Mucosa of rectum (tissue), 2 donors: ENCODE measurements around the gene GLOD5.
"Not testable (repeated sequence)": the region's sequence is repeated elsewhere in the genome, so short reads cannot be mapped to it uniquely, and the experiment has no call there.

ENCODE experiments used
- H3K27ac ChIP-seq, 2 donors: one replicate each; pipeline ENCODE4 v1.7.0; 2013; ENCODE audit warnings: inconsistent platforms in 2 of 2, low read depth in 2 of 2, low read length in 2 of 2
- H3K27me3 ChIP-seq, 2 donors: one replicate each; pipeline ENCODE4 v1.7.0; 2013; ENCODE audit warnings: low read length in 2 of 2; ENCODE audit not compliant: control insufficient read depth in 2 of 2, insufficient read depth in 2 of 2
- H3K36me3 ChIP-seq, 2 donors: one replicate each; pipeline ENCODE4 v1.7.0; 2013; ENCODE audit warnings: low read length in 2 of 2; ENCODE audit not compliant: control insufficient read depth in 2 of 2, insufficient read depth in 2 of 2
- H3K4me1 ChIP-seq, 2 donors: one replicate each; pipeline ENCODE4 v1.7.0; 2013; ENCODE audit warnings: low read length in 2 of 2, mild to moderate bottlenecking in 1 of 2; ENCODE audit not compliant: control insufficient read depth in 2 of 2, insufficient read depth in 2 of 2
- H3K4me3 ChIP-seq, 2 donors: one replicate each; pipeline ENCODE4 v1.7.0; 2013; ENCODE audit warnings: low read length in 2 of 2
- H3K9ac ChIP-seq, 2 donors: one replicate each; pipeline ENCODE4 v1.7.0; 2013; ENCODE audit warnings: low read length in 2 of 2, low read depth in 1 of 2, mild to moderate bottlenecking in 1 of 2
- H3K9me3 ChIP-seq, 2 donors: one replicate each; pipeline ENCODE4 v1.7.0; 2013; ENCODE audit warnings: low read length in 2 of 2; ENCODE audit not compliant: control insufficient read depth in 2 of 2
- donor health status: healthy.
- donor health status: Normal muscosa, but diverticular disease.

GLOD5 gene

GRCh38 chrX:48802905-48803200 lies 41.3 kb downstream of the GLOD5 start:
- Histone ChIP-seq H3K9me3 (no peaks in the 10 kb centered on the region), H3K27ac (peak overlapping the region; percentile 97 to 99), H3K9ac (peak overlapping the region; percentile 70 to 93), H3K4me3 (peak overlapping the region; percentile 74 to 82), H3K4me1 (peaks cover 4 to 5% of the 10 kb centered on the region in 2 donors), H3K27me3 (no peaks in the 10 kb centered on the region), H3K36me3 (peaks cover 0 to 7% of the 10 kb centered on the region in 2 donors)

DNA sequence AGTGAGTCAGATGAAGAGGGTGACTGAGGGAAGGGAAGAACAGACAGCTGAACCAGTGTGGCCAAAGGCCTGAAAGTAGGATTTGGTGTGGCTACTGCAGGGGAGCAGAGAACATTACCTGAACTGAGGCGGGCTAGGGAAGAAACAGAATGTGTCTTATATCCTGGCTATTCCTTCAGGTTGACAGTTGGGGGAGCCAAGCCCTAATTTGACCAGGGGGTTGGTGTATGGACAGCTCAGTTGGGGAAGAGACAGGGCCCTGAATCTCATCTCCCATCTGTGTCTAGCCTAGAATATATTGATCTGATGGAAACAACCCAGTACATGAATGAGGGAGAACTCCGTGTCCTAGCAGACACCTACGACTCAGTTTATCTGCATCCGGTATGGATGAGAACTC lies 44.5 kb downstream of the GLOD5 start:
- Histone ChIP-seq H3K9ac (no peak overlapping the region), H3K9me3 (no peaks in the 10 kb centered on the region), H3K4me3 (no peak overlapping the region), H3K27me3 (peaks cover 0 to 3% of the 10 kb centered on the region in 2 donors), H3K4me1 (no peaks in the 10 kb centered on the region), H3K36me3 (peaks cover 0 to 7% of the 10 kb centered on the region in 2 donors), H3K27ac (no peak overlapping the region)

- H3K4me1 ChIP-seq = no peaks in the 10 kb centered on the region
- no peak overlapping the region for H3K4me3 ChIP-seq
- H3K27ac ChIP-seq = no peak overlapping the region
- no peaks in the 10 kb centered on the region for H3K27me3 ChIP-seq
- H3K9ac ChIP-seq = no peak overlapping the region
- H3K36me3 ChIP-seq = peaks cover 7 to 13% of the 10 kb centered on the region in 2 donors
- no peaks in the 10 kb centered on the region for H3K9me3 ChIP-seq
Measured at GRCh38 chrX:48813644-48814043, 52.1 kb downstream of the GLOD5 start.

DNA sequence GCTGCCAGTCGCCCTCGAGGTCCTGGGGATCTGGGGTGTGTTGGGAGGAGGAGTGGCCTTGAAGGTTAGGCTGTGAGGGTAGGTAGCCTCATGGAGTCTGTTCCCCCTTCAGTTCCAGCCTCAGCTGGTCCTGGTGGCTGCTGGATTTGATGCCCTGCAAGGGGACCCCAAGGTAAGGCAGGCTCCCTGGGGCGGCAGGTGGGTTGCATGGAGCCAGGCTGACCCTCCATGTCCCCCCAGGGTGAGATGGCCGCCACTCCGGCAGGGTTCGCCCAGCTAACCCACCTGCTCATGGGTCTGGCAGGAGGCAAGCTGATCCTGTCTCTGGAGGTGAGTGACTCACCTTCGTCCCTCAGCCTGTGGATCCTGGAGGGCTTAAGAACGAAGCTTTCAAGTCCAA lies 53.2 kb downstream of the GLOD5 start:
- no peaks in the 10 kb centered on the region for H3K9me3 ChIP-seq
- no peaks in the 10 kb centered on the region for H3K4me1 ChIP-seq
- H3K9ac ChIP-seq = no peak overlapping the region
- peaks cover 8 to 17% of the 10 kb centered on the region in 2 donors for H3K36me3 ChIP-seq
- no peaks in the 10 kb centered on the region for H3K27me3 ChIP-seq
- no peak overlapping the region for H3K27ac ChIP-seq
- H3K4me3 ChIP-seq = no peak overlapping the region

DNA sequence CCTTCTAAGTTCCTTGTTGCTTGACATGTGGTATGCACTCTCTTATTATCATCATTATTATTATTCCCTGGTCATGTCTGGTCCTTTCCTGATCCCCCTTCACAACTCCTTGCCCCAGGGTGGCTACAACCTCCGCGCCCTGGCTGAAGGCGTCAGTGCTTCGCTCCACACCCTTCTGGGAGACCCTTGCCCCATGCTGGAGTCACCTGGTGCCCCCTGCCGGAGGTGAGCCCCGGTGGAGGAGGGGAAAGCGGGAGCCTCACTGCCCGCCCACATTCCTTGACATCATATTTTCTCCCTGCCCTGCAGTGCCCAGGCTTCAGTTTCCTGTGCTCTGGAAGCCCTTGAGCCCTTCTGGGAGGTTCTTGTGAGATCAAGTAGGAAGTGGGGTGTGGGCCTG lies 53.7 kb downstream of the GLOD5 start:
- no peaks in the 10 kb centered on the region for H3K27me3 ChIP-seq
- H3K4me1 ChIP-seq = no peaks in the 10 kb centered on the region
- no peak overlapping the region for H3K4me3 ChIP-seq
- no peak overlapping the region for H3K9ac ChIP-seq
- peaks cover 9 to 17% of the 10 kb centered on the region in 2 donors for H3K36me3 ChIP-seq
- no peaks in the 10 kb centered on the region for H3K9me3 ChIP-seq
- no peak overlapping the region for H3K27ac ChIP-seq

GRCh38 chrX:48816014-48816810 lies 54.7 kb downstream of the GLOD5 start:
- Histone ChIP-seq H3K4me1 (no peaks in the 10 kb centered on the region), H3K27me3 (no peaks in the 10 kb centered on the region), H3K4me3 (no peak overlapping the region), H3K9me3 (no peaks in the 10 kb centered on the region), H3K27ac (no peak overlapping the region), H3K36me3 (peaks cover 11 to 19% of the 10 kb centered on the region in 2 donors), H3K9ac (no peak overlapping the region)

- Histone ChIP-seq H3K36me3 (peaks cover 16 to 22% of the 10 kb centered on the region in 2 donors), H3K9me3 (no peaks in the 10 kb centered on the region), H3K27me3 (no peaks in the 10 kb centered on the region), H3K4me1 (no peaks in the 10 kb centered on the region), H3K4me3 (no peak overlapping the region), H3K9ac (no peak overlapping the region), H3K27ac (no peak overlapping the region)
Measured at GRCh38 chrX:48818098-48818497, 56.6 kb downstream of the GLOD5 start.

DNA sequence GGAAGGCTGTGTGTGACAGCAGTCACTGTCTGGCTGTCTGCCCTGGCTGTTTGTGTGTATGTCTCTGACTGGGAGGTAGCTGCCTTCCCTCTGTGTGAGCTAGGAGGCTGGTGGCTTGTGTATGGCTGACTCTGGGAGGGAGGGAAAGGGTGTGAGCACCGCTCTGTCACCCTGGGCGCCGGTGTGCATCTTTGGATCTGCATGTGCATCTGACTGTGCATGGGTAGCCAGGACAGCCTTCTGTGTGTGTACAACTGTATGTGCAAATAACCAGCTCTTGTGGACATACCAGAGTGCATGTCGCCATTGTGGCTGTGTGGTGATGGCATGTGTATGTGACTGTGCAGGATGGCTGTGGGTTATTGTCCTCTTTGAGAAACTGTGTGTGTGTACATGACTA lies 57.3 kb downstream of the GLOD5 start:
- Histone ChIP-seq H3K36me3 (peaks cover 16 to 26% of the 10 kb centered on the region in 2 donors), H3K9ac (no peak overlapping the region), H3K27ac (no peak overlapping the region), H3K9me3 (no peaks in the 10 kb centered on the region), H3K27me3 (no peaks in the 10 kb centered on the region), H3K4me1 (no peaks in the 10 kb centered on the region), H3K4me3 (no peak overlapping the region)

DNA sequence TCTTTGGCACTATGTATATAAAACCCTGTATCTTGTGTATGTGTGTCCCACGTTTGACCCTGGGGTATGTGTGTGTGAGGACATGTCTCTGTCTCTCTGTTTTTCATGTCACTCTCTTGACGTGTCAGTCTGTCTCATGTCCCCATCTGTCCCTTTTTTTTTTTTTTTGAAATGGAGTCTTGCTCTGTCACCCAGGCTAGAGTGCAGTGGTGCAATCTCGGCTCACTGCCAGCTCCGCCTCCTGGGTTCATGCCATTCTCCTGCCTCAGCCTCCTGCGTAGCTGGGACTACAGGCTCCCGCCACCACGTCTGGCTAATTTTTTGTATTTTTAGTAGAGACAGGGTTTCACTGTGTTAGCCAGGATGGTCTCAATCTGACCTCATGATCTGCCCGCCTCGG lies 57.8 kb downstream of the GLOD5 start:
- not testable (repeated sequence) for H3K4me1 ChIP-seq, H3K9me3 ChIP-seq, H3K27me3 ChIP-seq, H3K9ac ChIP-seq, H3K4me3 ChIP-seq, H3K27ac ChIP-seq
- H3K36me3 ChIP-seq = peaks cover 19 to 27% of the 10 kb centered on the region in 2 donors

DNA sequence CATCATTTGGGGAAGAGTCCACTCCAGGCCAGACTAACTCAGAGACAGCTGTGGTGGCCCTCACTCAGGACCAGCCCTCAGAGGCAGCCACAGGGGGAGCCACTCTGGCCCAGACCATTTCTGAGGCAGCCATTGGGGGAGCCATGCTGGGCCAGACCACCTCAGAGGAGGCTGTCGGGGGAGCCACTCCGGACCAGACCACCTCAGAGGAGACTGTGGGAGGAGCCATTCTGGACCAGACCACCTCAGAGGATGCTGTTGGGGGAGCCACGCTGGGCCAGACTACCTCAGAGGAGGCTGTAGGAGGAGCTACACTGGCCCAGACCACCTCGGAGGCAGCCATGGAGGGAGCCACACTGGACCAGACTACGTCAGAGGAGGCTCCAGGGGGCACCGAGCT lies 61.5 kb downstream of the GLOD5 start:
- Histone ChIP-seq H3K4me3 (no peak overlapping the region), H3K4me1 (no peaks in the 10 kb centered on the region), H3K9me3 (peaks cover 0 to 6% of the 10 kb centered on the region in 2 donors), H3K9ac (no peak overlapping the region), H3K27ac (no peak overlapping the region), H3K27me3 (no peaks in the 10 kb centered on the region), H3K36me3 (peaks cover 16 to 18% of the 10 kb centered on the region in 2 donors)
